ENCODE results near the gene LRG1. TPM values are rescaled to one million over a fixed set of nuclear protein-coding genes. Genes with fewer than 3 reads are reported as not detected.

Gene LRG1
- total and polyA plus RNA-seq, 2 of the 13 experiments (the other 11 are each of a cell fraction or from before 2014, with no cell fraction given): 12.0 to 39.3 TPM

DNA sequence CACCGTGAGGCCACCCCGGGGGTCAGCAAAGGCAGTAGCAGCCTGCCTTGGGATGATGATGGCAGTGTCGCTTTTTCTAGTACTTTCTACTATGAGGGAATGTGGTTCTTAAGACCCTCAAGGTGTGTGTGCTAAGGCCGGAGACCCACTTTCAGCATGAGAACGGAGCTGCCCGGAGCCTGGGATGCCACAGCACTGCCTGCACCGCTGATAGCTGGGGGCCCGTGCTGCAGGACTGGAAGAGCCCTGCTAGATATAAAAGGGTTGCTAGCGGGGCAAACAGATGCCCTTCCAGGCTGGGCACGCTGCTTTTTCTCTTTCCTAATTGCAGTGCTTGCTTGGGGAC, 36.0 kb downstream of the LRG1 start:
- in situ Hi-C loops (cut with HindIII; ENCODE audit: extremely low pct_ligation_motif_present, low pct_unique_long_range_greater_than_20kb): no loop called here
- no peaks in the 10 kb centered on the region for H3K9me3 ChIP-seq (ENCODE audit: low read length)
- H3K36me3 ChIP-seq (replicated peaks in 1 of 2; ENCODE audit: control insufficient read depth in 1 of 2, insufficient read depth in 2 of 2, low read length in 2 of 2): peaks cover 4 to 16% of the 10 kb centered on the region in 2 experiments; a peak in 3 of 5 replicates
- ChIA-PET POLR2A (interaction anchor here (0.7 to 1.2 kb wide), 2 partner anchors 15 to 33 kb away, joined by 3 read pairs; partner anchors contain the start of gene PLIN4), CTCF (ENCODE audit: low intra/inter-chr PET ratio, low total read pairs) (no interaction called here)
- no peak overlapping the region for H3K27ac ChIP-seq (ENCODE audit: extremely low read length, insufficient read depth, low read length)
- FAIRE-seq (no peak), DNase-seq (ENCODE audit: low spot score) (no peak), ATAC-seq (no peak)
- H3K4me3 ChIP-seq (replicated peaks in 1 of 3; ENCODE audit: insufficient read depth in 1 of 3, low read depth in 2 of 3, low read length in 3 of 3): no peak overlapping the region
- no peaks in the 10 kb centered on the region for H3K27me3 ChIP-seq (ENCODE audit: control insufficient read depth in 1 of 2, insufficient read depth in 2 of 2, low read length in 2 of 2)
- H4K20me1 ChIP-seq (ENCODE audit: insufficient read depth, low read length): no peaks in the 10 kb centered on the region
- no peaks in the 10 kb centered on the region for H3K79me2 ChIP-seq (ENCODE audit: insufficient read depth, low read length)
- no peak overlapping the region for H3K4me2 ChIP-seq (ENCODE audit: low read depth, low read length)
- intact Hi-C loops (cut with micrococcal nuclease; ENCODE audit: unreplicated experiment): no loop called here
- no TSS peak for BruUV-seq (replicated peaks)
- H2AFZ ChIP-seq (ENCODE audit: low read length): no peak overlapping the region
- no peaks in the 10 kb centered on the region for H3K4me1 ChIP-seq (ENCODE audit: insufficient read depth, low read length)
- TF ChIP-seq MEF2D (CRISPR knock-in tag; IDR thresholded peaks at IDR 0.05): no peak
- no peak for TF ChIP-seq NR2F6 (IDR thresholded peaks at IDR 0.05)
- TF ChIP-seq NR2F6 (CRISPR knock-in tag; IDR thresholded peaks at IDR 0.05): no peak
- TF ChIP-seq MEIS1 (CRISPR knock-in tag; IDR thresholded peaks at IDR 0.05; ENCODE audit: borderline replicate concordance): no peak
- TF ChIP-seq ZNF180 (CRISPR knock-in tag; IDR thresholded peaks at IDR 0.05; ENCODE audit: borderline replicate concordance, low read depth): no peak
- 94% methylated on average over 8 of the region's 10 CpGs for WGBS (ENCODE audit: low lambda C conversion rate)
- no peak overlapping the region for H3K9ac ChIP-seq (ENCODE audit: insufficient read depth, low read depth, low read length)

DNA sequence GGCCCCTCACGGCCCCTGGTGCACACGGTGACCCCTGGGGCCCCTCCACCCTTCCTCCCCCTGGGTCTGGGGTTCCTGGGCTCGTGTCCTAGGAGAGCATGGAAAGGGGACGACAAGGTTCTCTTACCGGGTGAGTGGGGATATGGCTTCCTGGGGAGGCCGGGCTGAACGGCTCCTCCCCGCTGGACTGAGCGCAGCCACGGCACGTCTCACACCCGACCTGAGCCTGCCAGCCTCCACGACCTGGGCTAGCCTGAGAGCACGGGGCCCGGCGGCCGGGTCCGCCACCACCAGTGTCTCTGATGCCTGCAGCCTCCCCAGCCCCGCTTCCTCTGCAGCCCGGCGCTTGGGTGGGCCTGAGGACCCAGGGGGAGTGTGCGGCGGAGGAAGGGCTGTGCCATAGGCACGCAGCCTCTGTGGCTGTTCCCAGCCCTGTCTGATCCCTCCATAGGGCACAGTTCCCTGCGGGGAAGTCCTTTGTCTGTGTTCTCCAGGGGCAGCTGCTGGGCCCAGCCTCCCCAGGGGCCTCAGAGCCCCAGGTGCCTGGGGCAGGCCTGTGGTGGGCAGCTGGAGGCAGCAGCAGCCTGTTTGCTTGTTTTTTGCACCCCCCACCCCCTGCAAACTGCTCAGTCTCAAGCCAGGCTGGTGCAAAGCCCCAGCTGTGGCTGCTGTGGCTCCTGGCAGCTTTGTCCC, 36.6 kb downstream of the LRG1 start:
- in situ Hi-C loops (cut with HindIII; ENCODE audit: extremely low pct_ligation_motif_present, low pct_unique_long_range_greater_than_20kb) (no loop called here), intact Hi-C loops (cut with micrococcal nuclease; ENCODE audit: unreplicated experiment) (no loop called here)
- no peaks in the 10 kb centered on the region for H4K20me1 ChIP-seq (ENCODE audit: insufficient read depth, low read length)
- BruUV-seq (replicated peaks): no TSS peak
- ChIA-PET CTCF (ENCODE audit: low intra/inter-chr PET ratio, low total read pairs) (no interaction called here), POLR2A (interaction anchor here (1.2 kb wide), 1 partner anchor 15 kb away, joined by 3 read pairs; the partner anchor contains the start of gene PLIN4)
- H3K79me2 ChIP-seq (ENCODE audit: insufficient read depth, low read length): no peaks in the 10 kb centered on the region
- H2AFZ ChIP-seq (ENCODE audit: low read length): no peak overlapping the region
- no peaks in the 10 kb centered on the region for H3K9me3 ChIP-seq (ENCODE audit: low read length)
- H3K36me3 ChIP-seq (replicated peaks in 1 of 2; ENCODE audit: control insufficient read depth in 1 of 2, insufficient read depth in 2 of 2, low read length in 2 of 2): peaks cover 5 to 21% of the 10 kb centered on the region in 2 experiments; a peak in 4 of 5 replicates
- DNase-seq (ENCODE audit: low spot score): no peak
- WGBS (ENCODE audit: low lambda C conversion rate): no CpG with 5 or more reads among the region's 25 CpGs
- no peak overlapping the region for H3K4me2 ChIP-seq (ENCODE audit: low read depth, low read length)
- ATAC-seq: no peak
- TF ChIP-seq ZNF75D (CRISPR knock-in tag; IDR thresholded peaks at IDR 0.05; ENCODE audit: borderline replicate concordance): no peak
- TF ChIP-seq RBFOX2 (IDR thresholded peaks at IDR 0.05; ENCODE audit: low read depth, low read length): peak; percentile 19; the same call in 1 of the 2 replicates
- no peak for FAIRE-seq
- H3K9ac ChIP-seq (ENCODE audit: insufficient read depth, low read depth, low read length): no peak overlapping the region
- no peak overlapping the region for H3K4me3 ChIP-seq (replicated peaks in 1 of 3; ENCODE audit: insufficient read depth in 1 of 3, low read depth in 2 of 3, low read length in 3 of 3)
- no peaks in the 10 kb centered on the region for H3K27me3 ChIP-seq (ENCODE audit: control insufficient read depth in 1 of 2, insufficient read depth in 2 of 2, low read length in 2 of 2)
- H3K27ac ChIP-seq (ENCODE audit: extremely low read length, insufficient read depth, low read length): no peak overlapping the region
- no peaks in the 10 kb centered on the region for H3K4me1 ChIP-seq (ENCODE audit: insufficient read depth, low read length)
